ENCODE results near the gene MED13.

DNA sequence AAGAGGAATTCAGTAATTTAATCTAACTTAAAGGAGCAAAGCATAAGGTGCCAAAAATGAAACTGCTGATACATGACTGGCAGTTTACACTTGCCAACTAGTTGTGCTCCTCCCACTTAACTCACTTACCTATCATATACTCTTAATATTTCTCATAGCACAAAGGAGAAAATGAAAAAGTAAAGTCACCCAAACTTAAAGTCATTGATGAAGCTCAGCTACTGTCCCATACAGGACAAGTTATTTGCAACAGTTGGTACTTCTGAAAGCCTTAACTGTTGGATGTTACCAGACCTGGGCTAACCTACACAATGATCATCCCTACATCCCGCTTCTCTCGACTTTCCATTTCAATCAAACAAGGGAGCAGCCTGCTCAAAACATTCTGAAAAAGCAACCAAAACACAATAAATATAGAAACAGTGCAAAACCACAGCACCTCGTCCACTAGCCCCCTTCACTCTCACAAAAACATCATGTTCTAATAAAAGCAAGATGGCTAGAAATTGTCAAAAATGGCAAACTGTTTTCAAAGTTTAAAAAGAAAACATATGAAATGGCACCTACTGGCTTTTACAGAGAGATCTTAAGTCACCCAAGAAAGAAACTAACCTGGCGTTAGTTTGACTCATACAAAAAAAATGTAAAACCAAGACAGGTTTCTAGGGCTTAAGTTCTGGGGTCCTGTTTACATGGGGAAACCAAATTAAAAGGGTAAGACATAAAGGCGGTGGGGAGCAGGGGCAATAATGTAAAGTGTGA is 868 bp downstream of the MED13 start:
- TF ChIP-seq, protein P1, sequence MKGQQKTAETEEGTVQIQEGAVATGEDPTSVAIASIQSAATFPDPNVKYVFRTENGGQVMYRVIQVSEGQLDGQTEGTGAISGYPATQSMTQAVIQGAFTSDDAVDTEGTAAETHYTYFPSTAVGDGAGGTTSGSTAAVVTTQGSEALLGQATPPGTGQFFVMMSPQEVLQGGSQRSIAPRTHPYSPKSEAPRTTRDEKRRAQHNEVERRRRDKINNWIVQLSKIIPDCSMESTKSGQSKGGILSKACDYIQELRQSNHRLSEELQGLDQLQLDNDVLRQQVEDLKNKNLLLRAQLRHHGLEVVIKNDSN (CRISPR knock-in tag; IDR thresholded peaks at IDR 0.05), result no peak
- TF ChIP-seq ZNF23 (CRISPR knock-in tag; IDR thresholded peaks at IDR 0.05), result no peak
- TF ChIP-seq MYNN (IDR thresholded peaks at IDR 0.05), result no peak
- no peak for TF ChIP-seq MYNN (CRISPR knock-in tag; IDR thresholded peaks at IDR 0.05)
- no peak for TF ChIP-seq PCBP1 (IDR thresholded peaks at IDR 0.05; ENCODE audit: low read depth, low read length, poor library complexity, severe bottlenecking)
- no peak for TF ChIP-seq HDAC2 (IDR thresholded peaks at IDR 0.05)
- TF ChIP-seq FUS (optimal IDR thresholded peaks at IDR 0.05; ENCODE audit: low read depth, low read length), result no peak
- no peak for TF ChIP-seq POLR2A (conservative IDR thresholded peaks at IDR 0.05)
- no peak for TF ChIP-seq CBX3 (IDR thresholded peaks at IDR 0.05; ENCODE audit: borderline replicate concordance in 1 of 2, low read length in 2 of 2)
- peak; percentile 26 for TF ChIP-seq MEIS2 (IDR thresholded peaks at IDR 0.05; ENCODE audit: partially characterized antibody)
- TF ChIP-seq, protein P2, sequence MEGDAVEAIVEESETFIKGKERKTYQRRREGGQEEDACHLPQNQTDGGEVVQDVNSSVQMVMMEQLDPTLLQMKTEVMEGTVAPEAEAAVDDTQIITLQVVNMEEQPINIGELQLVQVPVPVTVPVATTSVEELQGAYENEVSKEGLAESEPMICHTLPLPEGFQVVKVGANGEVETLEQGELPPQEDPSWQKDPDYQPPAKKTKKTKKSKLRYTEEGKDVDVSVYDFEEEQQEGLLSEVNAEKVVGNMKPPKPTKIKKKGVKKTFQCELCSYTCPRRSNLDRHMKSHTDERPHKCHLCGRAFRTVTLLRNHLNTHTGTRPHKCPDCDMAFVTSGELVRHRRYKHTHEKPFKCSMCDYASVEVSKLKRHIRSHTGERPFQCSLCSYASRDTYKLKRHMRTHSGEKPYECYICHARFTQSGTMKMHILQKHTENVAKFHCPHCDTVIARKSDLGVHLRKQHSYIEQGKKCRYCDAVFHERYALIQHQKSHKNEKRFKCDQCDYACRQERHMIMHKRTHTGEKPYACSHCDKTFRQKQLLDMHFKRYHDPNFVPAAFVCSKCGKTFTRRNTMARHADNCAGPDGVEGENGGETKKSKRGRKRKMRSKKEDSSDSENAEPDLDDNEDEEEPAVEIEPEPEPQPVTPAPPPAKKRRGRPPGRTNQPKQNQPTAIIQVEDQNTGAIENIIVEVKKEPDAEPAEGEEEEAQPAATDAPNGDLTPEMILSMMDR (IDR thresholded peaks at IDR 0.05 in 2 of 3, conservative IDR thresholded peaks at IDR 0.05 in 1 of 3; ENCODE audit: insufficient read depth in 2 of 3, low read depth in 1 of 3, low read length in 3 of 3), result no peak
- TF ChIP-seq, protein P3, sequence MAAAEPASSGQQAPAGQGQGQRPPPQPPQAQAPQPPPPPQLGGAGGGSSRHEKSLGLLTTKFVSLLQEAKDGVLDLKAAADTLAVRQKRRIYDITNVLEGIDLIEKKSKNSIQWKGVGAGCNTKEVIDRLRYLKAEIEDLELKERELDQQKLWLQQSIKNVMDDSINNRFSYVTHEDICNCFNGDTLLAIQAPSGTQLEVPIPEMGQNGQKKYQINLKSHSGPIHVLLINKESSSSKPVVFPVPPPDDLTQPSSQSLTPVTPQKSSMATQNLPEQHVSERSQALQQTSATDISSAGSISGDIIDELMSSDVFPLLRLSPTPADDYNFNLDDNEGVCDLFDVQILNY (CRISPR knock-in tag; IDR thresholded peaks at IDR 0.05), result no peak
- TF ChIP-seq, protein P4, sequence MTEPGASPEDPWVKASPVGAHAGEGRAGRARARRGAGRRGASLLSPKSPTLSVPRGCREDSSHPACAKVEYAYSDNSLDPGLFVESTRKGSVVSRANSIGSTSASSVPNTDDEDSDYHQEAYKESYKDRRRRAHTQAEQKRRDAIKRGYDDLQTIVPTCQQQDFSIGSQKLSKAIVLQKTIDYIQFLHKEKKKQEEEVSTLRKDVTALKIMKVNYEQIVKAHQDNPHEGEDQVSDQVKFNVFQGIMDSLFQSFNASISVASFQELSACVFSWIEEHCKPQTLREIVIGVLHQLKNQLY (CRISPR knock-in tag; conservative IDR thresholded peaks at IDR 0.05), result no peak
